Ovary (tissue), 3 donors: ENCODE measurements around the gene MTM1.

Source experiments
- EP300 ChIP-seq: sonication (generic); formaldehyde crosslinking; IDR thresholded peaks from one replicate; pipeline ENCODE4 v1.6.1; 2017; ENCODE audit warnings: antibody characterized with exemption
- POLR2A ChIP-seq: fragments of 450-650 bp; IDR thresholded peaks from one replicate; pipeline ENCODE4 v1.6.1; 2017; ENCODE audit warnings: antibody characterized with exemption, mild to moderate bottlenecking, moderate library complexity
- TF ChIP-seq, protein P1 (sequence below), 3 donors: fragments of 450-650 bp in 2 of 3; fragments of 200-600 bp in 1 of 3; IDR thresholded peaks; one replicate each; pipeline versions ENCODE4 v1.5.1 to v1.8.0; 2016 to 2022; ENCODE audit warnings: antibody characterized with exemption in 3 of 3, mild to moderate bottlenecking in 1 of 3
- donor health status: DM: no; HTN: no; CAD: no.

DNA sequence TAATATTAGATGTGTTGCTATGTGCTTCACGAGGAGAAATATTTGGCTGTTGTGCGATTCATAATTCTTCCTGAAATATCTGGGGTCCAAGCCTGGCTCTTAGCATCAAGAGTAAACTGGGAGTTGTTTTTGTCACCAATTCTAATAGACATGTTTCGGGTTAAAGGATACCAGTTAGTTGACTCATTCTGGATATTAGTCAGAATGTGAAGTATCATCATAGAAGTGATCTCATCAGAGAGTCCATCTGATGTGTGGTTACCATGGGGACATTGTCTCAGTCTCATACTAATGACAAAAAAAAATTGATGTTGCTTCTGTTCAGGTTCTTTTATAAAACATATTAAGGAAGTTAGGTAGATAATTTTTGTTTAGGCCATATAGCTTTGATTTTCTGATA lies 67.5 kb downstream of the MTM1 start:
- TF ChIP-seq POLR2A = no peak
- TF ChIP-seq, protein P1, sequence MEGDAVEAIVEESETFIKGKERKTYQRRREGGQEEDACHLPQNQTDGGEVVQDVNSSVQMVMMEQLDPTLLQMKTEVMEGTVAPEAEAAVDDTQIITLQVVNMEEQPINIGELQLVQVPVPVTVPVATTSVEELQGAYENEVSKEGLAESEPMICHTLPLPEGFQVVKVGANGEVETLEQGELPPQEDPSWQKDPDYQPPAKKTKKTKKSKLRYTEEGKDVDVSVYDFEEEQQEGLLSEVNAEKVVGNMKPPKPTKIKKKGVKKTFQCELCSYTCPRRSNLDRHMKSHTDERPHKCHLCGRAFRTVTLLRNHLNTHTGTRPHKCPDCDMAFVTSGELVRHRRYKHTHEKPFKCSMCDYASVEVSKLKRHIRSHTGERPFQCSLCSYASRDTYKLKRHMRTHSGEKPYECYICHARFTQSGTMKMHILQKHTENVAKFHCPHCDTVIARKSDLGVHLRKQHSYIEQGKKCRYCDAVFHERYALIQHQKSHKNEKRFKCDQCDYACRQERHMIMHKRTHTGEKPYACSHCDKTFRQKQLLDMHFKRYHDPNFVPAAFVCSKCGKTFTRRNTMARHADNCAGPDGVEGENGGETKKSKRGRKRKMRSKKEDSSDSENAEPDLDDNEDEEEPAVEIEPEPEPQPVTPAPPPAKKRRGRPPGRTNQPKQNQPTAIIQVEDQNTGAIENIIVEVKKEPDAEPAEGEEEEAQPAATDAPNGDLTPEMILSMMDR (IDR thresholded peaks at IDR 0.05) = no peak
- no peak for TF ChIP-seq EP300
